Stimulated activated CD8-positive, alpha-beta memory T cell treated with anti-CD3 and anti-CD28 coated beads, Interleukin-7, amount 100 ng/mL, for 4 hours (primary cell): ENCODE measurements around the gene PHLPP1.

ENCODE experiments used
- DNase-seq, 2 donors: peaks; one replicate each; pipeline ENCODE4 v3.0.0-alpha.2; 2020; ENCODE audit warnings: low read depth in 2 of 2

Gene PHLPP1

GRCh38 chr18:63003899-63004298 is 288.6 kb downstream of the PHLPP1 start:
- no peak for DNase-seq

GRCh38 chr18:63004466-63005089 is 289.2 kb downstream of the PHLPP1 start:
- DNase-seq: no peak

- DNase-seq: no peak
Measured at GRCh38 chr18:63005306-63005705, 290.0 kb downstream of the PHLPP1 start.

- DNase-seq: no peak
Measured at GRCh38 chr18:63007231-63007630, 291.9 kb downstream of the PHLPP1 start.

- peak; percentile 16 to 31 for DNase-seq
Measured at GRCh38 chr18:63016270-63016669, 300.9 kb downstream of the PHLPP1 start.

- no peak for DNase-seq
Measured at GRCh38 chr18:63017076-63017475, 301.7 kb downstream of the PHLPP1 start.

- no peak for DNase-seq
Measured at GRCh38 chr18:63017977-63018376, 302.6 kb downstream of the PHLPP1 start.

- no peak for DNase-seq
Measured at GRCh38 chr18:63022429-63023022, 307.2 kb downstream of the PHLPP1 start.

GRCh38 chr18:63025251-63026090 is 310.1 kb downstream of the PHLPP1 start:
- no peak for DNase-seq

GRCh38 chr18:63028380-63028779 is 313.0 kb downstream of the PHLPP1 start:
- no peak for DNase-seq
